Activated CD4-positive, alpha-beta T cell treated with anti-CD3 and anti-CD28 coated beads for 48 hours (primary cell): Measurements from ENCODE around the gene HOXB7.

ENCODE experiments used
- DNase-seq: peaks from one replicate; pipeline ENCODE4 v3.0.0-alpha.2; 2020

Gene HOXB7

GRCh38 chr17:48564188-48565021 is 46.4 kb downstream of the HOXB7 start:
- DNase-seq: no peak

DNA sequence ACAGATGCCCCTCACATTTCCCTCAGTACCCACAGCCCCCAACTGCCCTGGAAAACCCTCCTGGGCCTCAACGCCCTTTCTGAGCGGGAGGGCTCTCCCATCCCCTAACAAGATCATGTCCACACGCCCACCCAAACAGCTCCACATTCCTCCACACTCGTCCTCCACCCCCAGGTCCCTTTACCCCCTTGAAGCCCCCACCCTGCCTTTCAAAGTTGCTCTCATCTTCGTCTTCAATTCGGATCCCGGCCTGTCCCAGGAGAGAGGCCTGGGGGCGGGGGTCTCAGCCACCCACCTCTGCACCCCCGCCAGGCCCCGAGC is 47.0 kb downstream of the HOXB7 start:
- DNase-seq: no peak

DNA sequence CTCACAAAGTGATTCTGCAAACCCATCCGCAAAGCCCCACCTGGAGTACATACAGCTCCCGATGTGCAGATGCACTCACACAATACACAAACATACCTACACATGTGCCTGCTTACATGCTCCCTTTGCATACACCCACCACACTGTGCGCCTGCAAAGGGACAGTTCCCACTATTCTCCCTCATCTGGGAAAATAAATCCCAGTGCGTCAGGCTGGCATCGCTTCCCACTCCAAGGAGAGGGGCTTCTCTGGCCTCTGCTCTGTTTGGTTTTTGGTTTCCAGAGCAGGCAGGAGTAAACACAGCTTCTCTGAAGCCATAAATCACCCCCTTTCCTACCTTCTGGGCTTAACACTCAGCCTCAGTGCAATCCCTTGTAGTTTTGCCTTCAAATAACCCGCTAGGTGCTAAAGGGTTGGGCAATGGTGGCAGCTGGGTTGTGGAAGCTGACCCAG is 47.4 kb downstream of the HOXB7 start:
- DNase-seq: no peak

DNA sequence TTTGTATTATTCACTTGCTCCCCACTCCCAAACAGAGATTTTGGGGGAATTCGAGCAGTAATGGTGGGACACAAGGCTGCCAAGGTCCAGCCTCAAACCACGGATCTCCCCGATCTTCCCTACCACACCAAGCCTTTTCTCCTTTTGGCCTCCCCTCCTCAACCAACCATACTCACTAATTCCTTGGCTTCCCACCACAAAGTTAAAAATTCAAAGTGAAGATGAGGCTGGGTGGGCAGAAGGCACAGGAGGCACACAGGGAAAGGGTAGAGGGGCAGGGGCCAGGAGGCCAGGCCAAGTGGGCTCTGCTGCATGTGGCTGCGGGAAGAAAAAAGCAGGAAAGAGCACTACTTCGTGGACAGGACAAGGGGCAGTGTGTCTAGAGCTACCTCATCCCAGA is 47.9 kb downstream of the HOXB7 start:
- DNase-seq: no peak

GRCh38 chr17:48561884-48562810 is 48.7 kb downstream of the HOXB7 start:
- DNase-seq: no peak

DNA sequence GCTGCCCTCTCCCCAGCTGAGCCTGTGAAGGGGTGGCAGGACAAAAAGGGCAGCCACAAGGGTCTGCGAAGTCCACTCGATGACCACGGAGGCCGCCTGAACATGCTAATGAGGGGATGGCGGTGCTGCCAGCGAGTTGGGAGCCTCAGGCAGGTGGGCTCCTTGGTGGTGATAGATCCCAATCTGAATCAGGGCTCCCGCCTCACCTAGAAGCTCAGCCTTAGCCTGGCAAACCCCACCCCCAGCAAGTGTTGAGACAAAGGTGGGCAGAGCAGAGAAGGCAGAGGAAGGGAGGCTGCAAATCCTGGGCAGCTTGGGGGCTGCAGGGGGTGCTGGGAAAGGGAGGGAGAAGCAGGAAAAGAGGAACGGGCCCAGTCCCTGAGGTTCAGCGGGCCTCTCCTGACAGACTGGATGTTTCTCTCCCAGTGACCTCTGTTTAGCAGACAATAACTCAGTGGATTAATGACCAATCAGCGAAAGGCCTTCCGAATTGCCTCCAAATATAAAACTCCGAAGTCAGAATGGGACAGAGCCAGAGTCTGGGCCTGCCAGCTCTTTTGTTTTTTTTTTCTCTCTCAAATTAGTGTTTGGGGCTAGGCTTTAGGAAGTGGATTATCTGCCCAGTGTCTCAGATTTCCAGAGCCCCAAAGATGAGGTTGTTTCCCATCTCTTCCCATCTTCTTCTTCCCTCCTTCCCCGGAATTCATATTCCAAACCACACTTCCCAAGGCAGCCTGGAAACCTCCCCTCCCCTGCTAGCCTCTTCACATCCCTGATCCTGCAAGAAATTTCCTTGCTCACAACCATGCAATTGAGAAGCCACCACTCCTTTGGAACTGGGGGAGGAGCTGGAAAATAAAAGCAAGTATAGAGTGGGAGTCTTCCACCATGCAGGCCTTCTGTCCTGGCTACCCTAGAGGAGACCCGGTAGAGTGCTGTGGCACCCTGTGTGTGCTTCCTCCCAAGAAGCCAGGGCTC is 50.7 kb downstream of the HOXB7 start:
- DNase-seq: no peak

GRCh38 chr17:48559122-48559839 is 51.5 kb downstream of the HOXB7 start:
- no peak for DNase-seq

DNA sequence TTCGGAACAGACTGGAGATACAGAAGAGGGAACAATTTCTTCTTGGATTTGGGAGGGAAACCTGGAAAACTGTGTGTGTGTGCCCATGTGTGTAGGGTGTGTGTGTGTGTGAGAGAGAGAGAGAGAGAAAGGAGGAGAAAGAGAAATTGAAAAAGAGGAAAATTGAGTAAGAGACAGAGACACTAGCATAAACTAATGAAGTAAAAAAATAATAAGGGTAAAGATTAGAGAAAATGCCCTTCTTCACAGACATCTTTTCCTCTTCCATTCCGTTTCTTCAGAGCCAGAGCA is 52.0 kb downstream of the HOXB7 start:
- no peak for DNase-seq

GRCh38 chr17:48558057-48558830 is 52.6 kb downstream of the HOXB7 start:
- no peak for DNase-seq
